ENCODE measurements around the gene SCYL2.

DNA sequence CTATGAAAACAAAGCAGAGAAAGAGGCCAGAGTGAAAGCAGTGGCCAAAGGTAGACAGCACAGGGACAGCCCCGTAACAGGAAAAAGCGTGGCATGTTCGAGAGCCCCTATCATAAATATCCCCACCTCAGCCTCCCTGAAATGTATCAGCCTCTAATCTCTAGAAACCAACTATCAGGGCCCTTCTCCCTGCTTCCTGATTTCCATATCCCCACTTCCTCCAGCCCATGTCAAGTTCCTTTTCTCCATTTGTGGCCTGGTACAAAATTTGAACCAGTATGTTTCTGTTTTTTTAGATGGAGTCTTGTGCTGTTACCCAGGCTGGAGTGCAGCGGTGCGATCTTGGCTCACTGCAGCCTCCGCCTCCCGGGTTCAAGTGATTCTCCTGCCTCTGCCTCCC is 17.0 kb upstream of the SCYL2 start:
- TF ChIP-seq TOX (CRISPR knock-in tag; IDR thresholded peaks at IDR 0.05; ENCODE audit: borderline replicate concordance) (no peak), CSDC2 (CRISPR knock-in tag; IDR thresholded peaks at IDR 0.05) (no peak), ZFP30 (CRISPR knock-in tag; IDR thresholded peaks at IDR 0.05) (no peak), ZFP3 (CRISPR knock-in tag; IDR thresholded peaks at IDR 0.05) (no peak), ZNF8 (CRISPR knock-in tag; IDR thresholded peaks at IDR 0.05) (no peak), ZNF565 (CRISPR knock-in tag; conservative IDR thresholded peaks at IDR 0.05; ENCODE audit: low read depth) (no peak), OSR1 (CRISPR knock-in tag; IDR thresholded peaks at IDR 0.05) (no peak)
- TF ChIP-seq, protein P1, sequence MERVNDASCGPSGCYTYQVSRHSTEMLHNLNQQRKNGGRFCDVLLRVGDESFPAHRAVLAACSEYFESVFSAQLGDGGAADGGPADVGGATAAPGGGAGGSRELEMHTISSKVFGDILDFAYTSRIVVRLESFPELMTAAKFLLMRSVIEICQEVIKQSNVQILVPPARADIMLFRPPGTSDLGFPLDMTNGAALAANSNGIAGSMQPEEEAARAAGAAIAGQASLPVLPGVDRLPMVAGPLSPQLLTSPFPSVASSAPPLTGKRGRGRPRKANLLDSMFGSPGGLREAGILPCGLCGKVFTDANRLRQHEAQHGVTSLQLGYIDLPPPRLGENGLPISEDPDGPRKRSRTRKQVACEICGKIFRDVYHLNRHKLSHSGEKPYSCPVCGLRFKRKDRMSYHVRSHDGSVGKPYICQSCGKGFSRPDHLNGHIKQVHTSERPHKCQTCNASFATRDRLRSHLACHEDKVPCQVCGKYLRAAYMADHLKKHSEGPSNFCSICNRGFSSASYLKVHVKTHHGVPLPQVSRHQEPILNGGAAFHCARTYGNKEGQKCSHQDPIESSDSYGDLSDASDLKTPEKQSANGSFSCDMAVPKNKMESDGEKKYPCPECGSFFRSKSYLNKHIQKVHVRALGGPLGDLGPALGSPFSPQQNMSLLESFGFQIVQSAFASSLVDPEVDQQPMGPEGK (CRISPR knock-in tag; IDR thresholded peaks at IDR 0.05; ENCODE audit: borderline replicate concordance) = no peak
